Progenitor cell of endocrine pancreas (in vitro differentiated cells): Measurements from ENCODE around the gene VGLL4. TPM values are rescaled to one million over a fixed set of nuclear protein-coding genes. Genes with fewer than 3 reads are reported as not detected.

Experiments used
- DNase-seq: peaks from one replicate; pipeline ENCODE4 v3.0.0; 2021; ENCODE audit warnings: low spot score; ENCODE audit not compliant: unreplicated experiment
- H3K27ac Mint-ChIP-seq: 2 replicates; pipeline ENCODE4 v1.8.0; 2021; ENCODE audit warnings: mild to moderate bottlenecking, moderate library complexity, mixed read lengths
- H3K27me3 Mint-ChIP-seq: 2 replicates; pipeline ENCODE4 v1.8.0; 2021; ENCODE audit warnings: mixed read lengths
- H3K36me3 Mint-ChIP-seq: 2 replicates; pipeline ENCODE4 v1.8.0; 2022; ENCODE audit warnings: mixed read lengths; ENCODE audit not compliant: insufficient read depth
- H3K4me1 Mint-ChIP-seq: 2 replicates; pipeline ENCODE4 v1.8.0; 2021; ENCODE audit warnings: low read depth, mixed read lengths
- H3K4me3 Mint-ChIP-seq: 2 replicates; pipeline ENCODE4 v1.8.0; 2021; ENCODE audit warnings: low read depth, mild to moderate bottlenecking, moderate library complexity, mixed read lengths
- H3K9me3 Mint-ChIP-seq: 2 replicates; pipeline ENCODE4 v1.8.0; 2021; ENCODE audit warnings: low read depth, mixed read lengths
- CTCF ChIP-seq: fragments of 200-600 bp; sonication (generic); IDR thresholded peaks from one replicate; pipeline ENCODE4 v1.5.0; 2021; ENCODE audit warnings: antibody characterized with exemption, mild to moderate bottlenecking; ENCODE audit not compliant: unreplicated experiment
- total RNA-seq: library from RNA; stranded (reverse); gene quantifications from 2 replicates; pipeline ENCODE4 v1.2.1, GENCODE V29; 2021

Gene VGLL4
- total RNA-seq, 1 donor from 2014 or later = 93.2 TPM

DNA sequence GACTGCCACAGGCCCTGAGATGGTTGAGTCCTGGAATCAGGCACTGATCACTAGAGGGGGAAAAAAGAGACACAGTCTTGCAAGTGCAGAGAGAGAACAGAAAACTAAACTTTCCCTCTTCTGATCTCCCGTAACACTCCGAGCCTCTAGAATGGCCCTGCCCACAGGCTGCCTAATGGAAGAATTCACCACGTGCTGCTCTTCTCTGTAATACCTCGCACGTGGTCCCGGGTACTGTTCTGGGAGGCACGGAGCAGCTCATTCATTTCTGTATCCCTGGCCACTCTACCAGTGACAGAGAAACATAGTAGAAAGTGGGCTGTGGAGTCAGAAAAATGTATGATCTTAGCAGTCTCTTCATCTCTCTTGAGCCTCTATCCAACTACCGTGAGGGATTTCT, 30.4 kb downstream of the VGLL4 start:
- no peak for DNase-seq
- Mint-ChIP-seq H3K27me3 (no peaks in the 10 kb centered on the region), H3K4me3 (no peak overlapping the region), H3K27ac (no peak overlapping the region), H3K4me1 (peaks cover 55% of the 10 kb centered on the region), H3K9me3 (no peaks in the 10 kb centered on the region), H3K36me3 (peaks cover 2% of the 10 kb centered on the region)
- TF ChIP-seq CTCF = no peak

DNA sequence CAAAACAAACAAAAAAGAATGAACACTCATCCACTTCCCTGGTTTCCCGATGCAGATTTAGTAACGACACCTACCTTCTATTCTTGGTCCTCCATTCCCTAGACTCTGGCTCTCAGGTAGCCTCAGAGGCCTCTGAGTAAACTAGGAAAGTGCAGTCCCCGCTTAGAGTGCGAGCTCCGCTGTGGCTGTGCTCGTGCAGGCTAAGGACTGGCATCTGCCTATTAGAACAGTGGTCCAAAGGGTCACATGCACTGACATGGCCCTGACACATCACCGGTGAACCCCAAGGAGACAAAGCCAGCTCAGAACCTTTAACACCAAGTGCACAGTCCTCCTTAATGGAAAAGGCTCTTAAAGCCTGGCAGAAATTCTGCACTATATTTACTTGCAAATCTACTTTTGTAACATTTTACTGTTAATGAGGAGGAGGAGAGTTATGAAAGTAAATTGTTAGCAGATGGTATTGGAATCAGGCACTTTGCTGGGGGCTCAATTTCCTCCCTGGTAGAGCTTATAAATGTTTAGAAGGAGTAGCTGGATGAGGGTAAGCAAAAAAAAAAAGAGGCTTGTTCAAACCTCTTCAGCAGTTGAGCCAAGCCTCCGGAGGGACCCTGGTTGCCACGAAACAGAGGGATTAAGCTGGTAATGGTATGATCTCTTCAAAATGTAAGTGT, 31.1 kb downstream of the VGLL4 start:
- peaks cover 58% of the 10 kb centered on the region for H3K4me1 Mint-ChIP-seq
- no peak overlapping the region for H3K4me3 Mint-ChIP-seq
- peaks cover 2% of the 10 kb centered on the region for H3K36me3 Mint-ChIP-seq
- no peak for TF ChIP-seq CTCF
- no peaks in the 10 kb centered on the region for H3K9me3 Mint-ChIP-seq
- no peaks in the 10 kb centered on the region for H3K27me3 Mint-ChIP-seq
- H3K27ac Mint-ChIP-seq = peak overlapping the region; percentile 35
- no peak for DNase-seq

GRCh38 chr3:11611341-11611799, 32.3 kb downstream of the VGLL4 start:
- Mint-ChIP-seq H3K36me3 (peaks cover 4% of the 10 kb centered on the region), H3K27me3 (no peaks in the 10 kb centered on the region), H3K4me3 (no peak overlapping the region), H3K9me3 (no peaks in the 10 kb centered on the region), H3K27ac (peak overlapping the region; percentile 59), H3K4me1 (peaks cover 50% of the 10 kb centered on the region)
- DNase-seq = no peak
- no peak for TF ChIP-seq CTCF

DNA sequence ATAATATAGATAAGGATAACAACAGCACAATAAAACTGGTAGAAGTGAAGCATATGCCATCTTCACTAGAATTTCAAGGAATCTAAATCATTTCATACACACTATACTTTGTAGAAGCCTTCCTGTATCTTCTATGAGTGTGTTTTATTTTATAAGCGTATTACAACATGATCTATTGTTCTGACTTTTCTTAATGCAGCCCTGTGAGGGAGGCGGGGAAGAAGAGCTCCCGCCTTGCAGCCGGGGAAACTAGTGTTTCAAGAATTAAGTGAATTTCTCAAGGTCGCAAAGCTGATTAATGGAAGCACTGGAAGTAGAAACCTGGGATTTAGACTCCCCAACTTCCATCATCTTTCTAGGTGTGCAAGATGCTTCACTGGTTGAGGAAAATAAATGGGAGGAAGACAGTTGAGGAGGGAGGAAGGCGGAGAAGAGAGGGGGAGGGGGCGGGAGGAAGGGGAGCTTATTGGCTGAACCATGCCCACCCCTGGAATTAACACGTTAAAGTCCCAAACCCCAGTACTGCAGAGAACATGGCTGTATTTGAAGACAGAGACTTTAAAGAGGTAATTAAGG, 32.9 kb downstream of the VGLL4 start:
- Mint-ChIP-seq H3K36me3 (peaks cover 9% of the 10 kb centered on the region), H3K4me3 (no peak overlapping the region), H3K27ac (peak overlapping the region; percentile 39), H3K9me3 (no peaks in the 10 kb centered on the region), H3K4me1 (peaks cover 47% of the 10 kb centered on the region), H3K27me3 (no peaks in the 10 kb centered on the region)
- DNase-seq = no peak
- no peak for TF ChIP-seq CTCF

DNA sequence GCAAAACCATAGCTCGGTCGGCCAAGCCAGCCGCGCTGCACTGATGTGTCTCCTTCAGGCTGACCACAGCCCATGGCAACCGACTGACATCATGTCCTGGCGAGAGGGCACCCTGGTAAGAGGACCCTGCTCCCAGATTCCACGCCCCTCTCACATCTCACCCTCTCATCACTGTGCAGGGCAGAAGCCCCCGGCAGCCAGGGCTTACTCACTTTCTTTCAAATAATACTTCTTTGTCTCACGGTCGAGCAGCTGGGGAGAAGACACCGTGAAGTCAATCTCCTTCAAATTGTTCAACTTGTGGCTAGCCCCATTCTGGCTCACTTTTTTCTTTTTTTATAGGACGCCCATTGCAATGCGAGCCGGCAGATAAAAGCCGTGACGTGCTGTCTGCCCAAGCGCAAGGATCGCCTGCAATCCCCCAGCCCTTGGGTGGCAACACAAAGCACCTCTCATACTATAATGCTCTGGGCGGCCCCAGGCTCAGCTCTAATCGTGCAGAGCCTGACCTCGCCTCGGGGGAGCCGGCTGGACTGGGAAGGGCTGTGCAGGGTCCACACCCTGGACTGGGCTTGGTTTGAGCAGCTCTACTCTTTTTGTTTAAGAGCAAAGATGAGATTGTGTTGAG, 33.6 kb downstream of the VGLL4 start:
- peak overlapping the region; percentile 80 for H3K27ac Mint-ChIP-seq
- peaks cover 45% of the 10 kb centered on the region for H3K4me1 Mint-ChIP-seq
- H3K36me3 Mint-ChIP-seq = peaks cover 9% of the 10 kb centered on the region
- H3K4me3 Mint-ChIP-seq = peak overlapping the region; percentile 51
- no peak for DNase-seq
- H3K9me3 Mint-ChIP-seq = no peaks in the 10 kb centered on the region
- TF ChIP-seq CTCF = no peak
- H3K27me3 Mint-ChIP-seq = no peaks in the 10 kb centered on the region
